Lung (tissue), 12 donors: ENCODE data around the gene GULP1. TPM values are rescaled to one million over a fixed set of nuclear protein-coding genes. Genes with fewer than 3 reads are reported as not detected.

Experiments
- ATAC-seq: fragments of 200-7000 bp; cut with Tn5 transposase; one replicate; pipeline ENCODE4 v1.9.1; 2020; ENCODE audit warnings: moderate number of reproducible peaks; ENCODE audit not compliant: insufficient read depth, low FRiP score
- DNase-seq, 3 donors: peaks; one replicate each; pipeline ENCODE4 v3.0.0-alpha.2; 2013 to 2017
- H3K27ac ChIP-seq, 2 donors: one replicate each; pipeline ENCODE4 v1.5.1; 2013; ENCODE audit warnings: mild to moderate bottlenecking in 2 of 2, moderate library complexity in 2 of 2, control low read depth in 1 of 2, inconsistent platforms in 1 of 2, low read depth in 1 of 2, low read length in 1 of 2
- H3K27me3 ChIP-seq, 3 donors: one replicate each; pipeline ENCODE4 v1.5.1; 2013; ENCODE audit warnings: low read length in 2 of 3; ENCODE audit not compliant: control insufficient read depth in 3 of 3, insufficient read depth in 3 of 3
- H3K36me3 ChIP-seq, 4 donors: one replicate each; pipeline ENCODE4 v1.5.1; 2013; ENCODE audit warnings: low read length in 4 of 4, mild to moderate bottlenecking in 1 of 4, moderate library complexity in 1 of 4; ENCODE audit not compliant: control insufficient read depth in 4 of 4, insufficient read depth in 4 of 4
- H3K4me1 ChIP-seq, 5 donors: one replicate each; pipeline ENCODE4 v1.5.1; 2013; ENCODE audit warnings: low read length in 5 of 5, mild to moderate bottlenecking in 2 of 5, moderate library complexity in 1 of 5; ENCODE audit not compliant: control insufficient read depth in 5 of 5, insufficient read depth in 5 of 5
- H3K4me3 ChIP-seq: one replicate; pipeline ENCODE4 v1.5.1; 2013; ENCODE audit warnings: mild to moderate bottlenecking, control low read depth, moderate library complexity
- H3K9ac ChIP-seq, 2 donors: one replicate each; pipeline ENCODE4 v1.5.1; 2013; ENCODE audit warnings: low read length in 2 of 2, control low read depth in 1 of 2; ENCODE audit not compliant: insufficient read depth in 1 of 2
- H3K9me3 ChIP-seq, 4 donors: one replicate each; pipeline ENCODE4 v1.5.1; 2013; ENCODE audit warnings: low read length in 3 of 4, mild to moderate bottlenecking in 1 of 4, moderate library complexity in 1 of 4; ENCODE audit not compliant: control insufficient read depth in 4 of 4, insufficient read depth in 3 of 4
- WGBS, 2 donors: extraction: QIAGEN DNeasy Blood & Tissue Kit; methylation state at CpG; one replicate each; pipeline ENCODE4 v1.1.7; 2013; 5-methylcytosine and 5-hydroxymethylcytosine counted together
- polyA plus RNA-seq, 2 donors: library from polyadenylated mRNA; stranded (reverse); fragments of 200-250 nt; gene quantifications; one replicate each; pipeline ENCODE4 v1.2.1, GENCODE V29; 2013
- total RNA-seq, 2 donors: library from RNA; depleted of rRNA in 1 of 2; stranded (reverse); fragments of >200 nt in 1 of 2; gene quantifications; one replicate each; pipeline ENCODE4 v1.2.1, GENCODE V29; 2014 to 2021
- TF ChIP-seq, protein P1 (sequence below): IDR thresholded peaks from 2 replicates; pipeline ENCODE4 v1.5.1; 2012; ENCODE audit warnings: mild to moderate bottlenecking; ENCODE audit errors: control extremely low read depth, extremely low read depth
- donor health status: control.
- donor health status: control.
- donor health status: Bipolar disorder and iron deficiency.
- donor health status: healthy.
- donor health status: DM: yes; HTN: yes; CAD: no.

The GULP1 gene
- total and polyA plus RNA-seq, 4 donors, result 9.1 to 86.7 (median 20.1) TPM

DNA sequence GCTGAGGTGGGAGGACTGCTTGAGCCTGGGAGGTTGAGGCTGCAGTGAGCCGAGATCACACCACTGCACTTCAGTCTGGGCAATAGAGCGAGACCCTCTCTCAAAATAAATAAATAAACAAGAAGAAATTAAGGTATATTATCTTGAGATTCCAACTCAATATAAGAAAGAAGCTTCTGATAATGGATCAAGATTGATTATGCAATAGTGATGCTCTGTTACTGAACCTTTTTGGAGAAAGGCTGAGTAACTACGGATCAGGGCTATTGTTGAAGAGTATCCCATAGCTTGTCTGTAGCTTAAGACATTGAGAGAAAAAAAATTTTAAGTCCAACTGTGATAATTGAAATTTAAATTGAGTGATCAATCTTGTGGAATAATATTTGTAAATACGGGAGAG lies 17.7 kb downstream of the GULP1 start:
- TF ChIP-seq, protein P1, sequence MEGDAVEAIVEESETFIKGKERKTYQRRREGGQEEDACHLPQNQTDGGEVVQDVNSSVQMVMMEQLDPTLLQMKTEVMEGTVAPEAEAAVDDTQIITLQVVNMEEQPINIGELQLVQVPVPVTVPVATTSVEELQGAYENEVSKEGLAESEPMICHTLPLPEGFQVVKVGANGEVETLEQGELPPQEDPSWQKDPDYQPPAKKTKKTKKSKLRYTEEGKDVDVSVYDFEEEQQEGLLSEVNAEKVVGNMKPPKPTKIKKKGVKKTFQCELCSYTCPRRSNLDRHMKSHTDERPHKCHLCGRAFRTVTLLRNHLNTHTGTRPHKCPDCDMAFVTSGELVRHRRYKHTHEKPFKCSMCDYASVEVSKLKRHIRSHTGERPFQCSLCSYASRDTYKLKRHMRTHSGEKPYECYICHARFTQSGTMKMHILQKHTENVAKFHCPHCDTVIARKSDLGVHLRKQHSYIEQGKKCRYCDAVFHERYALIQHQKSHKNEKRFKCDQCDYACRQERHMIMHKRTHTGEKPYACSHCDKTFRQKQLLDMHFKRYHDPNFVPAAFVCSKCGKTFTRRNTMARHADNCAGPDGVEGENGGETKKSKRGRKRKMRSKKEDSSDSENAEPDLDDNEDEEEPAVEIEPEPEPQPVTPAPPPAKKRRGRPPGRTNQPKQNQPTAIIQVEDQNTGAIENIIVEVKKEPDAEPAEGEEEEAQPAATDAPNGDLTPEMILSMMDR, result no peak
- DNase-seq, result no peak
- H3K36me3 ChIP-seq, result no peaks in the 10 kb centered on the region
- H3K9me3 ChIP-seq, result no peaks in the 10 kb centered on the region
- no peaks in the 10 kb centered on the region for H3K27me3 ChIP-seq
- no peak for ATAC-seq
- no peak overlapping the region for H3K4me3 ChIP-seq
- 89 to 93% methylated on average over 4 of the region's 4 CpGs for WGBS, 2 donors
- no peak overlapping the region for H3K9ac ChIP-seq
- H3K4me1 ChIP-seq, result peaks cover 0 to 4% (median 0%) of the 10 kb centered on the region in 5 donors
- H3K27ac ChIP-seq, result no peak overlapping the region

DNA sequence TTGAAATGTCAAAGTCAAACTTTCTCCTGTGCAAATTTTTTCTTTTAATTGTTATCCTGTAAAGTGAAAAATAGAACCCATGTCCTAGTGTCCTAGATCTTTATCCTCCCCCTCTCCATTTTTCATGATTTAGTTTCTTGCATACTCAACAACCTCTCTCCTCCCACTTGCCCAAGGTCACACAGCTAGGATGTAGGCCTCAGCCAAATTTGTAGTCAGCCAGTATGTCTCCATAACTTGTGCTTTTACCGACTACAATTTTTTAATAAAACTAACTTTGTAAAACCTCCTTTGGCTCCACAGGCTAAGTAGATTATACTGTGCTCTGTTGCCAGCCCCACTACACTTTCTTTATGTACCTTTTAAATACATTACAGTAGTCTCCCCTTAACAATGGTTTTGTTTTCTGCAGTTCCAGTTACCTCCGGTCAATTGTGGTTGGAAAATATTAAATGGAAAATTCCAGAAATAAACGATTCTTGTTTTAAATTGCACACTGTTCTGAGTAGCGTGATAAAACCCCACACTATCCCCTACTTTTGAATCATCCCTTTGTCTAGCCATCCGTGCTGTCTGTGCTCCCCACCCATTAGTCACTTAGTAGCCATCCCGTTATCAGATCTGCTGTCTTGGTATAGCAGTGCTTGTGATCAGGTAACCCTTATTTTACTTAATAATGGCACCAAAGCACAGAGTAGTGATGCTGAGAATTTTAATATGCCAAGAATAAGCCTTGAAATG lies 22.8 kb downstream of the GULP1 start:
- H3K4me1 ChIP-seq, result no peaks in the 10 kb centered on the region
- ATAC-seq (no peak), DNase-seq (no peak)
- no peak overlapping the region for H3K4me3 ChIP-seq
- H3K27ac ChIP-seq, result no peak overlapping the region
- 88 to 91% methylated on average over 6 of the region's 6 CpGs for WGBS, 2 donors
- H3K9ac ChIP-seq, result no peak overlapping the region
- H3K27me3 ChIP-seq, result no peaks in the 10 kb centered on the region
- TF ChIP-seq, protein P1, result no peak
- H3K9me3 ChIP-seq, result peaks cover 0 to 3% (median 0%) of the 10 kb centered on the region in 4 donors
- peaks cover 0 to 4% (median 2%) of the 10 kb centered on the region in 4 donors for H3K36me3 ChIP-seq

DNA sequence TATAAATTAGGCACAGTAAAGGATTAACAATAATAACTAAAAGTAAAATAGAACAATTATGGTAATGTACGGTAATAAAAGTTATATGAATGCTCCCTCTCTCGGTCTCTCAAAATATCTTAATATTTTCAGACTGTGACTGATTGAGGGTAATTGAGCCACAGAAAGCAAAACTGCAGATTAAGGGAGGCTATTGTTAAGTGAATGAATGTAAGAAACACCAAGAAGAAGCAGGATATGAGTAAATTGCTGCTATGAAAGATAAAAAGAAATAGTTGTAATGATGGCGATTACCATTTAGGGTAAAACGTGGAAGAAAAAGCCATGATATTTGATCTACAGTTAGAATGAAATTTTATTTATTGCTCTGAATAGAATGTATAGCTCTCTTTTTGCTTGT lies 24.1 kb downstream of the GULP1 start:
- Histone ChIP-seq H3K9me3 (peaks cover 0 to 3% (median 0%) of the 10 kb centered on the region in 4 donors), H3K9ac (no peak overlapping the region), H3K4me3 (no peak overlapping the region), H3K36me3 (peaks cover 0 to 4% (median 2%) of the 10 kb centered on the region in 4 donors), H3K27me3 (no peaks in the 10 kb centered on the region), H3K4me1 (no peaks in the 10 kb centered on the region), H3K27ac (no peak overlapping the region)
- TF ChIP-seq, protein P1, result no peak
- WGBS, 2 donors, result 91 to 95% methylated on average over 4 of the region's 4 CpGs
- ATAC-seq, result no peak
- no peak for DNase-seq
